LNCaP clone FGC (cell line): Measurements from ENCODE around the gene SYNRG.
A peak's percentile ranks its signal among the peaks of the same experiment; 100 is the strongest.
"Not testable (repeated sequence)": the region's sequence is repeated elsewhere in the genome, so short reads cannot be mapped to it uniquely, and the experiment has no call there.

Experiments used
- DNase-seq: peaks from one replicate; pipeline ENCODE4 v3.0.0-alpha.2; 2011; ENCODE audit warnings: low read depth
- H3K4me3 ChIP-seq: 2 replicates; pipeline ENCODE4 v1.5.1; 2011; ENCODE audit warnings: mild to moderate bottlenecking, low read depth, low read length, control low read depth
- TF ChIP-seq, protein P1 (sequence below): IDR thresholded peaks from 2 replicates; pipeline ENCODE4 v1.5.1; 2012; ENCODE audit warnings: mild to moderate bottlenecking; ENCODE audit not compliant: control insufficient read depth, insufficient read depth; ENCODE audit errors: extremely low read depth

Gene SYNRG

DNA sequence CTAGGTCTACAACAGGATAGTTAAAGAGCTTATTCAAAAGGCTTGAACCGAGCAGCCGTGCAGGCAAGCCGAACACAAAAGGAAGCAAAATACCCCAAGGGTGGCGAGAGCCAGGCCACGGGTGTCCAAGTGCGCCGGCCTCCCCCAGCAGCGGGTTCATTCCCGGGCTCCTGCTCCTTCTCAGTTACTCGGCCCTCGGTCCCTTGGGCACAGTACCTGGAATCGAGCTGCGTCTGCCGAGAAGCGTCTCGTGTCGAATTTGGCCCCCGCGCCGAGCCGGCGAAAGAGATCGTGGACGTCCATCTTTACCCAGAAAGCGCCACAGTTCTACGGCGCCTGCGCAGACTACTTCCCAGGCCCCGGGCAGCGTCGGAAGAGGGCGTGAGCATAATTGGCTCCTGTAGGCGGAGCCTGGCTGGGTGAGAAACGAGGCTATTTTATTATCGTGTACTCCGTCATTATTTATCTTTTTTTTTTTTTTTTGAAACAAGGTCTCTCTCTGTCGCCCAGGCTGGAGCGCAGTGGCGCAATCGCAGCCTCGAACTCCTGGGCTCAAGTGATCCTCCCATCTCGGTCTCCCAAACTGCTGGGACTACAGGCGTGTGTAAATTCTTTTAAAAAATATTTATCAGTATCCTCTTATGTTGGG, 34.0 kb upstream of the SYNRG start, which contains the start of gene DDX52:
Gene DDX52 (minus strand): TSS at position 329 of the 649 bp plus-strand sequence. CDS start 26 bp downstream, at position 303.
- H3K4me3 ChIP-seq, result peak within 1 kb of the TSS; percentile 87
- TF ChIP-seq, protein P1, sequence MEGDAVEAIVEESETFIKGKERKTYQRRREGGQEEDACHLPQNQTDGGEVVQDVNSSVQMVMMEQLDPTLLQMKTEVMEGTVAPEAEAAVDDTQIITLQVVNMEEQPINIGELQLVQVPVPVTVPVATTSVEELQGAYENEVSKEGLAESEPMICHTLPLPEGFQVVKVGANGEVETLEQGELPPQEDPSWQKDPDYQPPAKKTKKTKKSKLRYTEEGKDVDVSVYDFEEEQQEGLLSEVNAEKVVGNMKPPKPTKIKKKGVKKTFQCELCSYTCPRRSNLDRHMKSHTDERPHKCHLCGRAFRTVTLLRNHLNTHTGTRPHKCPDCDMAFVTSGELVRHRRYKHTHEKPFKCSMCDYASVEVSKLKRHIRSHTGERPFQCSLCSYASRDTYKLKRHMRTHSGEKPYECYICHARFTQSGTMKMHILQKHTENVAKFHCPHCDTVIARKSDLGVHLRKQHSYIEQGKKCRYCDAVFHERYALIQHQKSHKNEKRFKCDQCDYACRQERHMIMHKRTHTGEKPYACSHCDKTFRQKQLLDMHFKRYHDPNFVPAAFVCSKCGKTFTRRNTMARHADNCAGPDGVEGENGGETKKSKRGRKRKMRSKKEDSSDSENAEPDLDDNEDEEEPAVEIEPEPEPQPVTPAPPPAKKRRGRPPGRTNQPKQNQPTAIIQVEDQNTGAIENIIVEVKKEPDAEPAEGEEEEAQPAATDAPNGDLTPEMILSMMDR, result no peak
- DNase-seq, result peak; percentile 90

DNA sequence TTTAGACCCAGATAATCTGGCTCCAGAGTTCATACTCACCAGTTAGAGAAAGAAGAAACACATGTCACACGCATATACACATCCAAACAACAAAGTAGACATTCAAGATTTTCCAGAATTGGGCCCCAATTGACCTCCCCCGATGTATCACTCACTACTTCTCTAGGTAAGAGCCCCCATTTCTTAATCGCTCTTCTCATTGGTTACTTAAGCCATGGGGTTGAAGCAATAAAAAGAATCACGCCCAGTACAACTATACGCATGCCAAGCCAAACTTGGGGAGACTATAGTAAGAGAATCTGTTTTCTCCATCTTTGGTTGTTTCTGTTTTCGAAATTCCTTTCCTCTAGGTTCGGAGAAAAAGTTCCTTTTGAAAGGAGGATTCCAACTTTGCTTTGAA, 33.5 kb upstream of the SYNRG start:
- TF ChIP-seq, protein P1, result no peak
- H3K4me3 ChIP-seq, result peak overlapping the region; percentile 87
- DNase-seq, result no peak

DNA sequence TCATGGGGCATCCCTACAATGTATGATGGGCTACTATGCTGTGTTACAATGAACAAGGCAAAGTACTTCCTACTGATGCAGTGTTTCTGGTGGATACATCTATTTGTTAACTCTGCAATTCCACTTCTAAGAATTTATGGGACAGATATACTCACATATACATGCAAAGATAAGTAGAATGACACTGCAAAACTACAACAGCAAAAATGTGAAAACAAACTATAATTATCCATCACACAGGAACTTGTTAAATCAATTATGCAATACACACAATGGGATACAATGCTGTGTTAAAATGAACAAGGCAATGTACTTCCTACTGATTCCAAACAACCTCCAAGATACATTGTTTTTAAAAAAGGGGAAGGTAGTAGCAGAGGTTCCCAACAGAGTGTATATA, 30.8 kb upstream of the SYNRG start:
- H3K4me3 ChIP-seq, result no peak overlapping the region
- TF ChIP-seq, protein P1, result no peak
- DNase-seq, result no peak

DNA sequence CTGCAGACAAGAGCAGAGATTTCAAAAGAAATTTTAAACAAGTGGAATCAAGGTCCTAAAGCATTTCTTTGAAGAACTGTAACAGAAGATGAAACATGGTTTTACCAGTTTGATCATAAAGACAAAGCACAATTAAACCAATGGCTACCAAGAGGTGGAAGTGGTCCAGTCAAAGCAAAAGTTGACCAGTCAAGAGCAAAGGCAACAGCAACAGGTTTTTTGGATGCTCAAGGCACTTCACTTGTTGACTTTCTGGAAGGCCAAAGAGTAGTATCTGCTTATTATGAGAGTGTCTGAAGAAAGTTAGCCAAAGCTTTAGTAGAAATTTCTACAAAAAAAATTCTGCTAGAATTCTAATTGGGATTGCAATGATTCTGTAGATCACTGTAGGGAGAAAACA, 28.7 kb upstream of the SYNRG start:
- DNase-seq, result no peak
- TF ChIP-seq, protein P1, result no peak
- H3K4me3 ChIP-seq, result no peak overlapping the region

DNA sequence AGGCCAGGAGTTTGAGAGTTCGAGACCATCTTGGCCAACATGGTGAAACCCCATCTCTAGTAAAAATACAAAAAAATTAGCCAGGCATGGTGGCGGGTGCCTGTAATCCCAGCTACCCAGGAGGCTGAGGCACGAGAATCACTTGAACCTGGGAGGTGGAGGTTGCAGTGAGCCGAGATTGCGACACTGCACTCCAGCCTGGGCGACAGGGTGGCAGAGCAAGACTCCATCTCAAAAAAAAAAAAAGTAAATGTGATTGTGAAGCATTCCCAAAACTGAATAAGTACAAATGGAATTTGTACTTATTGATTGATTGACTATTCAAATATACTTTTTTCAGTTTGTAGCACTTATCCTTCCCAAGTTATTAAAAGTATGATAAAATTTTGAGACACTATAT, 7.2 kb upstream of the SYNRG start:
- H3K4me3 ChIP-seq, DNase-seq: not testable (repeated sequence)

DNA sequence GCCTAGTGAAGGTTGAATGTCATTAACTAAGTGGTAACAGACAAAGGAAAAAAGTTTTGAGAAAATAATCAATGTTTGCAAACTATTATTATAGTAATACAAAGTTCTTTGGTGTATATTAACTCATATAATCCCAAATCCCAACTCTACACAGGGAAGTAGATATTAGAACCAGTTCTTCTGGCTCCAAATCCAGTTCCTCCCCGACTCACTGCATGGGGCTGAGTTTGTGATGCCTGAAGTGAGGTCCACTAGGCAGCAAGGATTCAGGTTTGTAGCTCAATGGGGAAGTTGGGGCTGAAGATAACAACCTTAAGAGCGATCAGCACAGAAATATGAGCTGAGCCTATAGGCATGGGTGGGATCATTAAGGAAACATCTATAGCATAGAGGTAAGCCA, 5.6 kb upstream of the SYNRG start:
- TF ChIP-seq, protein P1, result no peak
- no peak for DNase-seq

DNA sequence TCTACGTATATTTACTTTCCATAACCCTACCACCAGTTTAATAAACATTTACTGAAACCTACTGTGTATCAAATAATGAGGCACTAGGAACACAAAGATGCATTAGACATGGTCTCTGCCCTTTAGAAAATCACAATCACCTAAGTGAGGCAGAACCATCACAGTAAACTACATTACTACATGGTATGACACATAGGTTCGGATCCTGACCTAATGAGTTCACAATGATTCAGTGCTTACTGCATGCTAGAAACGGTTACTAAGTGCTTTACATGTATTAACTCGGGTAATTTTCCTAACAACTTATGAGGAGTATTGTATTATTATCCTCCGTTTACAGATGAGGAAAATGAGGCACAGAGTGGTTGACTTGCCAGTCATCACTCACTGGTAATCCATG, 5.2 kb upstream of the SYNRG start:
- no peak for DNase-seq
- H3K4me3 ChIP-seq, result no peak overlapping the region
- TF ChIP-seq, protein P1, result no peak

More for the DNA sequence above, 5.6 kb upstream of the SYNRG start:
- no peak overlapping the region for H3K4me3 ChIP-seq
